SK-N-SH treated with all-trans-retinoic acid at 6 μM for 48 hours (cell line): Measurements from ENCODE around the gene GAK.

Source experiments
- CSDC2 ChIP-seq: fragments of 250-450 bp; sonication (Bioruptor Pico); IDR thresholded peaks from 2 replicates; pipeline ENCODE4 v1.5.0; 2020; ENCODE audit warnings: mild to moderate bottlenecking, moderate library complexity
- GLIS3 ChIP-seq: fragments of 250-450 bp; sonication (Bioruptor Pico); IDR thresholded peaks from 2 replicates; pipeline ENCODE4 v1.5.0; 2020; ENCODE audit warnings: mild to moderate bottlenecking, moderate library complexity
- TF ChIP-seq, protein P1 (sequence below): fragments of 250-450 bp; sonication (Bioruptor Pico); IDR thresholded peaks from 2 replicates; pipeline ENCODE4 v1.8.0; 2021; ENCODE audit warnings: low read depth, mild to moderate bottlenecking, moderate library complexity, borderline replicate concordance

DNA sequence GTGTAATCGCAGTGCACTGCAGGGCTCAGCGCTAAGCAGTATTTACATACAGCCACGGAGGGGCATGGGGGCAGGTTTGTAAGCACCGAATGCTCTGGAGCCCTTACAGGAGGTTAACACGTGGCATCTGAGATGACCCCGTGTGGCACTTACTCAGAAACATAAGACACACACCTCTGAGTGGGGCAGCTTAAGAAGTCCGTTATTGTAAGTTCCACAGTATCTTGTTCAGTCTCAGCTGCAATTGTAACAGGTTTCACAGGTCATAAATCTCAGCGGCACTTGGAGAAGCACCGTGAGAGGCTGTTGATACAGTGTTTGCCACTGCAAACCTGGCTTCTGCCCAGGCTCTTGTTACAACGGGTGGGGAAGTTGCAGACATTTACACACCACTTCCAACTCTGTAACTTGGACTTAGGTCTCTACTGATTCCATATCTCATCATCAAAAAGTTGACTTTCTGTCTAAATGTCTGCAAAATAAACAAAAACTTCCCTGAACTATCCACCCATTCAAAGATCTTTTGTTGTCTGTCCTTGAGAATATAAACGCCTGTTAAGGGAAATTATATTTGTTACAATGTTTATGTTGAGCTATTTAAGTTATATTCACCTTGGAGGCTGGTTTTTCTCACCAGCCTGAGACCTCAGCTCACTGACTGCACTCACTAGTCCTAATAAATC, 116.5 kb downstream of the GAK start:
- no peak for TF ChIP-seq GLIS3
- TF ChIP-seq, protein P1, sequence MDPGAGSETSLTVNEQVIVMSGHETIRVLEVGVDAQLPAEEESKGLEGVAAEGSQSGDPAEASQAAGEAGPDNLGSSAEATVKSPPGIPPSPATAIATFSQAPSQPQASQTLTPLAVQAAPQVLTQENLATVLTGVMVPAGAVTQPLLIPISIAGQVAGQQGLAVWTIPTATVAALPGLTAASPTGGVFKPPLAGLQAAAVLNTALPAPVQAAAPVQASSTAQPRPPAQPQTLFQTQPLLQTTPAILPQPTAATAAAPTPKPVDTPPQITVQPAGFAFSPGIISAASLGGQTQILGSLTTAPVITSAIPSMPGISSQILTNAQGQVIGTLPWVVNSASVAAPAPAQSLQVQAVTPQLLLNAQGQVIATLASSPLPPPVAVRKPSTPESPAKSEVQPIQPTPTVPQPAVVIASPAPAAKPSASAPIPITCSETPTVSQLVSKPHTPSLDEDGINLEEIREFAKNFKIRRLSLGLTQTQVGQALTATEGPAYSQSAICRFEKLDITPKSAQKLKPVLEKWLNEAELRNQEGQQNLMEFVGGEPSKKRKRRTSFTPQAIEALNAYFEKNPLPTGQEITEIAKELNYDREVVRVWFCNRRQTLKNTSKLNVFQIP (CRISPR knock-in tag): no peak
- TF ChIP-seq CSDC2 (CRISPR knock-in tag): no peak
